H54 (cell line): ENCODE data around the gene OTUD5.

Experiments used
- DNase-seq: peaks from one replicate; pipeline ENCODE4 v3.0.0; 2011; ENCODE audit warnings: low spot score, mixed read lengths; ENCODE audit not compliant: insufficient read length
- FAIRE-seq: peaks from 3 replicates; lab custom pipeline; 2011; peaks lifted over from hg19 to GRCh38; lab: Jason Lieb, UNC
- POLR2A ChIP-seq: IDR thresholded peaks from 2 replicates; pipeline ENCODE4 v1.6.1; 2011; ENCODE audit warnings: low read depth, mild to moderate bottlenecking, low read length

The OTUD5 gene

DNA sequence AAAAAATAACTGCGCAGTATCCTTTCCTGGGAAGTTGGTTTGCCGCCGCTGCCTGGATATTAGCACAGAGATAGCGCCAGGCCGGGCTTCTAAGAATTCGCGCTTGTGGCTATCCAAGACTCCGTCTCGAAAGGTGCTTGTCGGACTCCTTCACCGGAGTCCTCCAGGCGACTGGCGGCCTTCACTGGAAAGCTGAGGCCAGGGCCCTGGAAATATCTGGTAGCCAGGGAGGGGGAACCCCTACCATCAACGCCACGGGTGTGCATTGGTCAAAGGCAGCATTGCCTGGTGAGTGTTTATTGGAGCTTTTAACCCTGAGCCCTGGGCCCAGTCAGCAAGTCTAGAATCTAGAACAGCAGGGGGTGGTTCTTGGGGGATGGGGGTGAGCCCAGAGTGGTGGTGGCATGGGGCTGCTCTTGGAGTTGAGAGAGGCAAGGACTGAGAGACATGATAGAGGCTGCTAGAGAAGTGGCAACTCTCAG is 38.0 kb downstream of the OTUD5 start:
- TF ChIP-seq POLR2A = no peak
- DNase-seq = no peak
- FAIRE-seq = no peak

DNA sequence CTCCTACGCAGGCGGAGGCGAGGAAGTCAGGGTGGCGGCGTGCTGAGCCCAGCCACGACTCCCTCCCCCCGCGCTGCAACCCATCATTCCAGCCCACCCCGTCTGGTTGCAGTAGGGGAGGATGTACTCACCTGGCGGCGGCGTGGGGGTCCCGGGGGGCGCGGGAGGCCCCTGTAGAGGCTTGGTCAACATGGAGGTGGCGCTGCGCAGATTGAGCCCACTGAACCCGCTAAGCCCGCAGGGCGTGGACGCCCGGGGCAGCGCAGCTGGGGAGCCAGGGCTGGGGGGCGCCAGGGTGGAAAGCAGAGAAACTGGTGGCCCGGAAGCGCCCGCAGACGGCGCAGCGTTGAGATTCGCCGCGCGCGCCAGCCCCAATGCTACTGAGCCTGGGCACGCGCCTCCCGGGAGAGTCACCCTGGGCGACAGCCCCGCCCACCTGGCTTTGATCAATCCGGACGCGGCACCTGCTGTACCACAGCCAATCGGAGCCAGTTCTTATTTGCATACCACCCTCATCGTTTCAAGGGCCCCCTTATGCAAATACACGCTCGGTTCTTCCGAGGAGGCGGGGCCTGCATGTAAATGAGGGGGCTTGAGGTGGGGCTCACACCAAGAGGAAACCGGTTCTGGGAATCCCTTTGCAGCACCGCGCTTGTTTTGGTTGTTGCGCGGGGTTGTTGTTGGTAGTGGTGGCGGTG is 38.6 kb downstream of the OTUD5 start, which contains the start of gene PIM2:
TSS of gene PIM2 (minus strand) at position 382 of the 698 bp plus-strand sequence. CDS start at position 192, 190 bp downstream.
- TF ChIP-seq POLR2A = peak; percentile 76
- FAIRE-seq = no peak
- DNase-seq = peak; percentile 44

DNA sequence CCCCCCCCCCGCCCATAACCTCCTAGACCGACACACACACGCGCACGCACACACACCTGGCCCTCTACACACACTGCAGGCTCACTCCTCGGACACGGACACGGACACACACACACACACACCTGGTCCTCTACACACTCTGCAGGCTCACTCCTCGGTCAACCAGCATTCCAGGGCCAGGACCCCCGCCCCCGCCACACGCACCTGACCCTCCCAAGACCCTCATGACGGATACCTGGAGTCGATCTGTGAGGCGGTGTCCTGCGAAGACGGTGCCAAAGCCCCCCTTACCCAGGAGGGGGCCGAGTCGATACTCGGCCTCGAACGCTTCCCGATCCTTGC is 39.1 kb downstream of the OTUD5 start:
- DNase-seq (no peak), FAIRE-seq (no peak)
- no peak for TF ChIP-seq POLR2A

- peak; percentile 45 for DNase-seq
- no peak for FAIRE-seq
- no peak for TF ChIP-seq POLR2A
These were observed 40.0 kb downstream of the OTUD5 start for GRCh38 chrX:48917139-48918001.

GRCh38 chrX:48914593-48915493 is 42.6 kb downstream of the OTUD5 start:
- DNase-seq (no peak), FAIRE-seq (no peak)
- TF ChIP-seq POLR2A = no peak

- no peak for TF ChIP-seq POLR2A
- FAIRE-seq (no peak), DNase-seq (no peak)
These were observed 43.6 kb downstream of the OTUD5 start for GRCh38 chrX:48913605-48914366.

GRCh38 chrX:48911412-48912182 is 45.8 kb downstream of the OTUD5 start, which contains the start of gene SLC35A2:
SLC35A2 (minus strand) TSS chrX:48911646; CDS start chrX:48911636, 10 bp downstream.
- TF ChIP-seq POLR2A = peak; percentile 56
- FAIRE-seq (no peak), DNase-seq (no peak)

DNA sequence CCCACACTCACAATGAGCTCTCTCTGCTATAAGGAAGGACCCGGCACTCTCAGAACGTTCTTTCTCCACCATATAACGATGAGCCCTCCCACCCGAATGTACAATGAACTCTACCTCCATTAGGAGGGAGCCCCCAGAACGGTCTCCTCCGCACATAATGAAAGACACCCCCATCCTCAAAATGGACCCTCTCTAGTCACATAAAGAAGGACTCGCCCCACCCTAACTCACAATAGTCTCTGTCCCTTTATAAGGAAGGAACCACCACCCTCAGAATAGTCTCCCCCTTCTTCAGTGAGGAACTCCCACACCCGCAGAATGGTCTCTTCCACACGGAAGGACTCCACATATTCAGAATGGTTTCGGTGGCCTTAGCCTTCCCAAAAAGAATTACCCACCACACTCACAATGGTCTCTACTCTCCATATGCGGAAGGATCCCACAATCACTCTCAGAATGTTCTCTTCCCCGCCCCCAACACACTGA is 46.4 kb downstream of the OTUD5 start:
- no peak for DNase-seq
- TF ChIP-seq POLR2A = no peak
- FAIRE-seq = no peak

GRCh38 chrX:48909703-48910294 is 47.6 kb downstream of the OTUD5 start:
- no peak for FAIRE-seq
- no peak for DNase-seq
- TF ChIP-seq POLR2A = no peak

DNA sequence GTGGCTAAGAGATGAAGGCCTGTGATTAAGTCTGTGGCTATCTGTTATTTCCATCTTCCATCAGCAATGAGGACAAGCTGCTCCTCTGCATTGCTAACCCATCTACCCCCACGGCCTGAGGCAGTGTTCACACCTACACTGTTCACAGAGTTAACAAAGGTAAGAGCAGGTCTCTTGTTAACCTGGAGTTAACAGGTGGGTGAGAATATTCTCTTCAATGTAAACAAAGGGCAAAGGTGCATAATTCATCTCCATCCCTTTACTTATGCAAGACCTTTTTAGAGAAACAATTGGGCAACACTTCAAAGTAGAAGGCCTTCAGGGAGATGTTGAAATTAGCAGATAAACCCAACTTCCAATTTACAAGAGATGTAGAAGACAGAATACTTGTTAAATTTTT is 48.8 kb downstream of the OTUD5 start:
- DNase-seq = no peak
- FAIRE-seq = no peak
- no peak for TF ChIP-seq POLR2A

DNA sequence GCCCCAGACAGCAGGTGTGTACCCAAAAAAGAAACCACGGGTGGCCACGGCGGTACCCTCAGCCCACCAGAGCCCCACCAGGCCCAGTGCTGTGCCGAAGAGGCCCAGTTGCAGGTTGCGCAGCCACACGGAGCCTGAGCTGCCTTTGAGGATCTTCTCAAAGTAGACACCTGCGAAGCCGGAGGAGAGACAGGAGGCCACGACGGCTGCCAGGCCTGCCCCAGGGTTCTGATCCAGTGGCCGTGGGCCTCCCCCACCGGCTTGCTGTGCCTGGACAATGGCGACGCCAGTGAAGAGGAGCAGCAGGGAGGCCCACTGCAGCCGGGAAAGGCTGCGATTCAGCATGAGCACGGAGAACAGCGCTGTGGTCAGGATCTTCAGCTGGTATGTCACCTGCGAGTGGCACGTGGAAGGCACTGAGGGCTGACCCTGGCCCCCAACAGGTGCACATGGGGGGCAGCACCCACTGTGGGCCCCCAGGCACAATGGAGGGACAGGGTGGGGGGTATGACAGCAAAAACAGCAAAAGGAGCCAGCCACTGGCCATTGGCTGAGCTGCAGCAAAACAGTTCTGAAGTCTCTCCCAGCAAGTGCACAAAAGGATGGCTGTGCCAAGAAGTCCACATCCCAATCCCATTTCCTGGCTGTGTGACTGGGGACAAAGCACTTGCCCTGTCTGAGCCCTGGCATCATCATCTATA is 52.2 kb downstream of the OTUD5 start:
- no peak for TF ChIP-seq POLR2A
- no peak for DNase-seq
- FAIRE-seq = no peak
